ENCODE measurements around the gene F2. TPM values are rescaled to one million over a fixed set of nuclear protein-coding genes. Genes with fewer than 3 reads are reported as not detected.

Gene F2
- total RNA-seq, 4 donors from 2014 or later = 1.4 to 3.0 TPM; not detected in 2

DNA sequence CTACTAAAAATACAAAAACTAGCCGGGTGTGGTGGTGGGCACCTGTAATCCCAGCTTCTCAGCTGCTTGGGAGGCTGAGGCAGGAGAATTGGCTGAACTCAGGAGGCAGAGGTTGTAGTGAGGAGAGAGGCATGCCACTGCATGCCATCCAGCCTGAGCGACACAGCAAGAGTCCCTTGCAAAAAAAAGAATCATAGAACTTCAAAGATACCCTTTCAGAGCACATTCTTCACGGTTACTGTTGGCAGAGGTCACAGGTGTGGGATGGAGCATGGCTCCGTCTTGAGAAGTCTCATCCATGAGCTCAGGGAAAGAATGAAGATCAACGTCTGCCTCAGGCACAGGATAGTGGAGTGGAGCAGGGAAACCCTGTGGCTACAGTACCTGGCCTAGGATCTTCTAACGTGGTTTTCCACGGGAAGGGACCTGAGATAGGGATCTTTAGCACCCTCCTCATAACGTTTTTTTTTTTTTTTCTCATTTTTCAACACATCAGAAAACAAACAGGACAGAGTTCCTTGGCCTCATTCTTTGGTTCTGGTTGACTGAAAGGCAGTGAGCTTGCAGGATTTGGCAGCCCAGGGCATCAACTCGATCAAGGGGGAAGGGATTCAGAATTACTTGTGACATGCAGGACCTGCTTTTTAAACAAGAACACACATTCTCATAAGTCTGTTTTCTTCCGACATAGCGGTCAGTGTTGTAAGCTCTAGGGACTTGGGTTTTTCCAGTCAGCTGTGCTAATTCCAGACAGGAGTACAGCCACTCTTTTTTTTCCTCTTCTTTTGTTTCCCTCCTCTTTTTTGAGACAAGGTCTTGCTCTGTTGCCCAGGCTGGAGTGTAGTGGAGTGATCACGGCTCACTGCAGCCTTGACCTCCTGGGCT lies 22.8 kb downstream of the F2 start:
- no peaks in the 10 kb centered on the region for H3K9me3 ChIP-seq
- no peaks in the 10 kb centered on the region for H3K27me3 ChIP-seq
- DNase-seq (no peak), ATAC-seq (peak in 1 of 2 donors; percentile 27)
- H3K4me3 ChIP-seq = no peak overlapping the region
- intact Hi-C loops (cut with DNase I; ENCODE audit: low total_unique reads) = no loop called here
- TF ChIP-seq POLR2A (IDR thresholded peaks at IDR 0.05) = no peak
- TF ChIP-seq, protein P1, sequence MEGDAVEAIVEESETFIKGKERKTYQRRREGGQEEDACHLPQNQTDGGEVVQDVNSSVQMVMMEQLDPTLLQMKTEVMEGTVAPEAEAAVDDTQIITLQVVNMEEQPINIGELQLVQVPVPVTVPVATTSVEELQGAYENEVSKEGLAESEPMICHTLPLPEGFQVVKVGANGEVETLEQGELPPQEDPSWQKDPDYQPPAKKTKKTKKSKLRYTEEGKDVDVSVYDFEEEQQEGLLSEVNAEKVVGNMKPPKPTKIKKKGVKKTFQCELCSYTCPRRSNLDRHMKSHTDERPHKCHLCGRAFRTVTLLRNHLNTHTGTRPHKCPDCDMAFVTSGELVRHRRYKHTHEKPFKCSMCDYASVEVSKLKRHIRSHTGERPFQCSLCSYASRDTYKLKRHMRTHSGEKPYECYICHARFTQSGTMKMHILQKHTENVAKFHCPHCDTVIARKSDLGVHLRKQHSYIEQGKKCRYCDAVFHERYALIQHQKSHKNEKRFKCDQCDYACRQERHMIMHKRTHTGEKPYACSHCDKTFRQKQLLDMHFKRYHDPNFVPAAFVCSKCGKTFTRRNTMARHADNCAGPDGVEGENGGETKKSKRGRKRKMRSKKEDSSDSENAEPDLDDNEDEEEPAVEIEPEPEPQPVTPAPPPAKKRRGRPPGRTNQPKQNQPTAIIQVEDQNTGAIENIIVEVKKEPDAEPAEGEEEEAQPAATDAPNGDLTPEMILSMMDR (IDR thresholded peaks at IDR 0.05 in 4 of 5, conservative IDR thresholded peaks at IDR 0.05 in 1 of 5) = no peak
- in situ Hi-C loops (cut with MboI; ENCODE audit: low sequenced_read_pairs in 4 of 4) = no loop called here
- H3K27ac ChIP-seq = no peak overlapping the region
- H3K36me3 ChIP-seq = peaks cover 0 to 61% of the 10 kb centered on the region in 2 donors
- H3K4me1 ChIP-seq = no peaks in the 10 kb centered on the region

DNA sequence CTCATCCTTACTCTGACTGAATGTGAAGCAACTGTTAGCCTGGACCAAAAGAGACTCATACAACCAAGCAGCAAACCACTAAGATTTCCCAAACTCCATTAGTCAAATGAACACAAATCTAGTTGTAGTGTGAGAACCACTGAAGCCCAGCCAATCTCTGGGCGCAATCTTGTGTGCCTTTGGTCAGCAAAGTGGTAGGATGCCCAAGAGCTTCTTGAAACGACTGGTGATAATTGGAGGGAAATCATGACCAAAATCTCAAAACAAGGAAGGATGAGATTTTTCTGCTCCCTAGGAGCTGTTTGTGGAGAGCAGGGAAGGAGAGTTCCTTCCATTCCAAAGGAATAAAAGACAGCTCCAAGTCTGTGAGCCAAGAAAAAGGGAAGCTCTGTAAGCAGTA lies 24.0 kb downstream of the F2 start:
- no peaks in the 10 kb centered on the region for H3K27me3 ChIP-seq
- peaks cover under 1 to 73% of the 10 kb centered on the region in 2 donors for H3K36me3 ChIP-seq
- TF ChIP-seq POLR2A (IDR thresholded peaks at IDR 0.05) = no peak
- TF ChIP-seq, protein P1 (IDR thresholded peaks at IDR 0.05 in 4 of 5, conservative IDR thresholded peaks at IDR 0.05 in 1 of 5) = no peak
- intact Hi-C loops (cut with DNase I; ENCODE audit: low total_unique reads) (no loop called here), in situ Hi-C loops (cut with MboI; ENCODE audit: low sequenced_read_pairs in 4 of 4) (no loop called here)
- no peak overlapping the region for H3K27ac ChIP-seq
- no peak overlapping the region for H3K4me3 ChIP-seq
- no peaks in the 10 kb centered on the region for H3K9me3 ChIP-seq
- ATAC-seq (no peak), DNase-seq (no peak)
- no peaks in the 10 kb centered on the region for H3K4me1 ChIP-seq

DNA sequence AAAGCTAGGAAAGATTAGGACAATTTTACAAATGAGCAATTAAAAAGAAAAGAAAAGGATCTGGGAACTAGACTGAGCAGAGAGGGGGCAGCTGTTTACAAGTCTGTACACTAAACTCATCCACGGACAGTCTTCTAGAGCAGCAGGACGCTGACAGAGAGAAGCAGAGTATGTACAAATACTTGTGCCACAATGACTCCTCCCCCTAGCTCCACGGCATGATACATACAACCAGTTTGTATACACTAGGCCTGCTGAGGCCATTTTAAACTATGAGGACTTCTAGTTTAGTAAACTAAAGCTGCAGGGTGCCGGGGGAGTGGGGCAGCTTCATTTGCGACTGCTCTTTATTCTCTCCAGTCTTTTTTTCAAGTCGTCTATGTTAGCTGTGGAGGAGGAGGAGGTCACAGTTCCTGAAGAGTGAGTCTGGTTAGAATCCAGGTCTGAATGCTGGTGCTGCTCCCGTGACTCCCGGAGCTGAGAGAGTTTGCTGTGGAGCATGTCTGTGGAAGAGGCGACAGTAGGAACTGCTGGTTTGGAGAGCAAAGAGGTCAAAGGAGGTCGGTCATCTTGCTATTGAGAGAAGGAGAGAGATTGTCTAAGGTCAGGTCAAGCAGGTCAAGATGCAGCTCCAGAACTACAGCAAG lies 24.8 kb downstream of the F2 start:
- TF ChIP-seq POLR2A (IDR thresholded peaks at IDR 0.05) = no peak
- TF ChIP-seq, protein P1 (IDR thresholded peaks at IDR 0.05 in 4 of 5, conservative IDR thresholded peaks at IDR 0.05 in 1 of 5) = no peak
- in situ Hi-C loops (cut with MboI; ENCODE audit: low sequenced_read_pairs in 4 of 4) (no loop called here), intact Hi-C loops (cut with DNase I; ENCODE audit: low total_unique reads) (no loop called here)
- H3K4me3 ChIP-seq = no peak overlapping the region
- H3K9me3 ChIP-seq = no peaks in the 10 kb centered on the region
- peaks cover 4 to 81% of the 10 kb centered on the region in 2 donors for H3K36me3 ChIP-seq
- H3K4me1 ChIP-seq = no peaks in the 10 kb centered on the region
- ATAC-seq (no peak), DNase-seq (no peak)
- no peak overlapping the region for H3K27ac ChIP-seq
- no peaks in the 10 kb centered on the region for H3K27me3 ChIP-seq

DNA sequence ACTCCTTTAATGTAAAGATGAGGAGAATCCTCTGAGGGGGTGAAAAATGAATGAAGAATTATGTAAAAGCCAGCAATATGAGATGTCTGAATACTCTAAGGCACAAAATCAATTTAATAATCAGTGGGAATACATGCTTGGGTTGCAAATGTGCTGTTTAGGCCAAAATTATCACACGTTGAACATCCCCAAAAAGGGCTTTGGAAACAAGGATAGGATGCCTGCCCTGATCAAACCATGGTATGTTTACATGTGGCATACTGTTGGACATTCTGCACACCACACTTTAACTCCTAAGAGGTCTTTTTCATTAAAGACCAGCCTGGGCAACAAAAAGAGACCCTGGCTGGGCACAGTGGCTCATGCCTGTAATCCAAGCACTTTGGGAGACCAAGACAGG lies 26.3 kb downstream of the F2 start:
- intact Hi-C loops (cut with DNase I; ENCODE audit: low total_unique reads) = no loop called here
- in situ Hi-C loops (cut with MboI; ENCODE audit: low sequenced_read_pairs in 4 of 4) = no loop called here

More for the DNA sequence above, 26.3 kb downstream of the F2 start:
- ATAC-seq = no peak
- DNase-seq = no peak
- H3K27me3 ChIP-seq = no peaks in the 10 kb centered on the region
- H3K4me3 ChIP-seq = no peak overlapping the region
- no peaks in the 10 kb centered on the region for H3K9me3 ChIP-seq
- H3K4me1 ChIP-seq = no peaks in the 10 kb centered on the region
- H3K36me3 ChIP-seq = peaks cover 4 to 96% of the 10 kb centered on the region in 2 donors
- no peak for TF ChIP-seq POLR2A (IDR thresholded peaks at IDR 0.05)
- TF ChIP-seq, protein P1 (IDR thresholded peaks at IDR 0.05 in 4 of 5, conservative IDR thresholded peaks at IDR 0.05 in 1 of 5) = no peak
- H3K27ac ChIP-seq = no peak overlapping the region
